Activated CD4-positive, alpha-beta T cell treated with anti-CD3 and anti-CD28 coated beads, Interleukin-2, amount 50 U/mL, for 1 hour (primary cell): ENCODE data around the gene MRPL44.
A peak's percentile ranks its signal among the peaks of the same experiment; 100 is the strongest.
"Not testable (repeated sequence)": the region's sequence is repeated elsewhere in the genome, so short reads cannot be mapped to it uniquely, and the experiment has no call there.

Source experiments
- DNase-seq: peaks from one replicate; pipeline ENCODE4 v3.0.0-alpha.2; 2020

The MRPL44 gene

GRCh38 chr2:223937535-223937934 lies 19.7 kb upstream of the MRPL44 start:
- no peak for DNase-seq

- not testable (repeated sequence) for DNase-seq
These were observed 17.8 kb upstream of the MRPL44 start for GRCh38 chr2:223939438-223939837.

GRCh38 chr2:223941579-223942277 lies 15.5 kb upstream of the MRPL44 start:
- DNase-seq: no peak

GRCh38 chr2:223943135-223943534 lies 14.1 kb upstream of the MRPL44 start:
- no peak for DNase-seq

GRCh38 chr2:223943561-223944008 lies 13.7 kb upstream of the MRPL44 start:
- no peak for DNase-seq

- DNase-seq: peak; percentile 27
These were observed 13.0 kb upstream of the MRPL44 start for GRCh38 chr2:223944166-223944702.

GRCh38 chr2:223944703-223945531 lies 12.3 kb upstream of the MRPL44 start, which contains the start of gene WDFY1:
TSS of gene WDFY1 (minus strand) at chr2:223945335. CDS start at chr2:223945284, 51 bp downstream.
- DNase-seq: peak; percentile 76

GRCh38 chr2:223945755-223946154 lies 11.5 kb upstream of the MRPL44 start:
- DNase-seq: no peak

GRCh38 chr2:223947711-223948205 lies 9.5 kb upstream of the MRPL44 start:
- no peak for DNase-seq

GRCh38 chr2:223949241-223949840 lies 7.9 kb upstream of the MRPL44 start:
- no peak for DNase-seq

- DNase-seq: no peak
These were observed 6.6 kb upstream of the MRPL44 start for GRCh38 chr2:223950448-223951347.

- DNase-seq: no peak
These were observed 4.8 kb upstream of the MRPL44 start for GRCh38 chr2:223952280-223952968.

GRCh38 chr2:223954401-223954800 lies 2.9 kb upstream of the MRPL44 start:
- no peak for DNase-seq

- no peak for DNase-seq
These were observed 963 bp upstream of the MRPL44 start for GRCh38 chr2:223956300-223956699.

- no peak for DNase-seq
These were observed 2.4 kb downstream of the MRPL44 start for GRCh38 chr2:223959688-223960087.

- DNase-seq: no peak
These were observed 10.7 kb downstream of the MRPL44 start for GRCh38 chr2:223967981-223968380.

- no peak for DNase-seq
These were observed 12.1 kb downstream of the MRPL44 start for GRCh38 chr2:223969315-223969714.

GRCh38 chr2:223969856-223970255 lies 12.6 kb downstream of the MRPL44 start:
- DNase-seq: no peak

- peak; percentile 50 for DNase-seq
These were observed 13.3 kb downstream of the MRPL44 start for GRCh38 chr2:223970343-223971128.

GRCh38 chr2:223971731-223972130 lies 14.5 kb downstream of the MRPL44 start:
- no peak for DNase-seq
